ENCODE measurements around the gene LAMB1.
"Not testable (repeated sequence)": the region's sequence is repeated elsewhere in the genome, so short reads cannot be mapped to it uniquely, and the experiment has no call there.

The LAMB1 gene

GRCh38 chr7:107973861-107974260 is 29.1 kb downstream of the LAMB1 start:
- DNase-seq (ENCODE audit: extremely low read depth in 1 of 2, low read depth in 1 of 2), result no peak

- DNase-seq (ENCODE audit: extremely low read depth in 1 of 2, low read depth in 1 of 2), result no peak
Measured at GRCh38 chr7:107972941-107973376, 30.0 kb downstream of the LAMB1 start.

- no peak for DNase-seq (ENCODE audit: extremely low read depth in 1 of 2, low read depth in 1 of 2)
Measured at GRCh38 chr7:107972075-107972482, 30.9 kb downstream of the LAMB1 start.

GRCh38 chr7:107971613-107972012 is 31.3 kb downstream of the LAMB1 start:
- DNase-seq (ENCODE audit: extremely low read depth in 1 of 2, low read depth in 1 of 2), result no peak

GRCh38 chr7:107971100-107971499 is 31.9 kb downstream of the LAMB1 start:
- DNase-seq (ENCODE audit: extremely low read depth in 1 of 2, low read depth in 1 of 2), result no peak

- no peak for DNase-seq (ENCODE audit: extremely low read depth in 1 of 2, low read depth in 1 of 2)
Measured at GRCh38 chr7:107969856-107970255, 33.1 kb downstream of the LAMB1 start.

- no peak for DNase-seq (ENCODE audit: extremely low read depth in 1 of 2, low read depth in 1 of 2)
Measured at GRCh38 chr7:107968449-107968848, 34.5 kb downstream of the LAMB1 start.

GRCh38 chr7:107967420-107967819 is 35.5 kb downstream of the LAMB1 start:
- no peak for DNase-seq (ENCODE audit: extremely low read depth in 1 of 2, low read depth in 1 of 2)

GRCh38 chr7:107966711-107967110 is 36.2 kb downstream of the LAMB1 start:
- DNase-seq (ENCODE audit: extremely low read depth in 1 of 2, low read depth in 1 of 2), result no peak

- DNase-seq (ENCODE audit: extremely low read depth in 1 of 2, low read depth in 1 of 2), result no peak
Measured at GRCh38 chr7:107964510-107964909, 38.5 kb downstream of the LAMB1 start.

GRCh38 chr7:107962817-107963216 is 40.1 kb downstream of the LAMB1 start:
- DNase-seq (ENCODE audit: extremely low read depth in 1 of 2, low read depth in 1 of 2), result no peak

- no peak for DNase-seq (ENCODE audit: extremely low read depth in 1 of 2, low read depth in 1 of 2)
Measured at GRCh38 chr7:107961405-107961804, 41.6 kb downstream of the LAMB1 start.

GRCh38 chr7:107960272-107960671 is 42.7 kb downstream of the LAMB1 start:
- DNase-seq (ENCODE audit: extremely low read depth in 1 of 2, low read depth in 1 of 2), result no peak

GRCh38 chr7:107959527-107959898 is 43.4 kb downstream of the LAMB1 start:
- no peak for DNase-seq (ENCODE audit: extremely low read depth in 1 of 2, low read depth in 1 of 2)

GRCh38 chr7:107958764-107959526 is 44.0 kb downstream of the LAMB1 start:
- no peak for DNase-seq (ENCODE audit: extremely low read depth in 1 of 2, low read depth in 1 of 2)

- no peak for DNase-seq (ENCODE audit: extremely low read depth in 1 of 2, low read depth in 1 of 2)
Measured at GRCh38 chr7:107957436-107957835, 45.5 kb downstream of the LAMB1 start.

GRCh38 chr7:107956950-107957349 is 46.0 kb downstream of the LAMB1 start:
- not testable (repeated sequence) for DNase-seq (ENCODE audit: extremely low read depth in 1 of 2, low read depth in 1 of 2)

GRCh38 chr7:107955394-107955793 is 47.6 kb downstream of the LAMB1 start:
- DNase-seq (ENCODE audit: extremely low read depth in 1 of 2, low read depth in 1 of 2), result no peak

- DNase-seq (ENCODE audit: extremely low read depth in 1 of 2, low read depth in 1 of 2), result no peak
Measured at GRCh38 chr7:107953924-107954303, 49.0 kb downstream of the LAMB1 start.

- DNase-seq (ENCODE audit: extremely low read depth in 1 of 2, low read depth in 1 of 2), result no peak
Measured at GRCh38 chr7:107953265-107953923, 49.6 kb downstream of the LAMB1 start.

GRCh38 chr7:107951896-107952295 is 51.1 kb downstream of the LAMB1 start:
- no peak for DNase-seq (ENCODE audit: extremely low read depth in 1 of 2, low read depth in 1 of 2)

GRCh38 chr7:107951172-107951787 is 51.7 kb downstream of the LAMB1 start:
- no peak for DNase-seq (ENCODE audit: extremely low read depth in 1 of 2, low read depth in 1 of 2)

All from activated CD8-positive, alpha-beta memory T cell treated with anti-CD3 and anti-CD28 coated beads for 1 hour (primary cell).